H9 (cell line): ENCODE results near the gene SNN. TPM values are rescaled to one million over a fixed set of nuclear protein-coding genes. Genes with fewer than 3 reads are reported as not detected.

ENCODE experiments used
- DNase-seq: peaks from one replicate; pipeline ENCODE4 v3.0.0-alpha.2; 2017
- H2AFZ ChIP-seq: one replicate; pipeline ENCODE4 v1.6.1; 2013; ENCODE audit warnings: mild to moderate bottlenecking, low read length, control low read depth, moderate library complexity
- H2AK5ac ChIP-seq: 2 replicates; pipeline ENCODE4 v1.6.1; 2013; ENCODE audit warnings: low read length, control low read depth, mixed read lengths; ENCODE audit not compliant: insufficient read length
- H2BK120ac ChIP-seq: one replicate; pipeline ENCODE4 v1.6.1; 2013; ENCODE audit warnings: low read depth, mild to moderate bottlenecking, low read length, control low read depth, inconsistent platforms; ENCODE audit not compliant: poor library complexity, severe bottlenecking
- H2BK12ac ChIP-seq: 2 replicates; pipeline ENCODE4 v1.6.1; 2013; ENCODE audit warnings: low read length, control low read depth, mixed read lengths, low read depth; ENCODE audit not compliant: insufficient read length
- H2BK15ac ChIP-seq: 2 replicates; pipeline ENCODE4 v1.6.1; 2013; ENCODE audit warnings: low read depth, low read length, control low read depth
- H2BK20ac ChIP-seq: one replicate; pipeline ENCODE4 v1.6.1; 2013; ENCODE audit warnings: low read depth, mild to moderate bottlenecking, low read length, control low read depth, inconsistent platforms; ENCODE audit not compliant: poor library complexity, severe bottlenecking
- H2BK5ac ChIP-seq: 2 replicates; pipeline ENCODE4 v1.6.1; 2013; ENCODE audit warnings: low read length, control low read depth, mixed read lengths; ENCODE audit not compliant: insufficient read length
- H3K14ac ChIP-seq: 2 replicates; pipeline ENCODE4 v1.6.1; 2013; ENCODE audit warnings: low read length, control low read depth; ENCODE audit not compliant: insufficient read depth
- H3K18ac ChIP-seq: 2 replicates; pipeline ENCODE4 v1.6.1; 2013; ENCODE audit warnings: low read depth, mild to moderate bottlenecking, mixed read lengths, low read length, control low read depth; ENCODE audit not compliant: insufficient read length
- H3K23ac ChIP-seq: 2 replicates; pipeline ENCODE4 v1.6.1; 2013; ENCODE audit warnings: low read length, control low read depth, mixed read lengths, low read depth; ENCODE audit not compliant: insufficient read length
- H3K23me2 ChIP-seq: 2 replicates; pipeline ENCODE4 v1.6.1; 2013; ENCODE audit warnings: low read depth, mild to moderate bottlenecking, mixed read lengths, low read length, control low read depth; ENCODE audit not compliant: insufficient read length, poor library complexity, severe bottlenecking
- H3K27ac ChIP-seq: 2 replicates; pipeline ENCODE4 v1.5.1; 2013; ENCODE audit warnings: low read length, control low read depth, mixed read lengths, low read depth; ENCODE audit not compliant: insufficient read length
- H3K27me3 ChIP-seq: 2 replicates; pipeline ENCODE4 v1.6.1; 2013; ENCODE audit warnings: low read length, control low read depth, inconsistent platforms; ENCODE audit not compliant: insufficient read depth
- H3K4ac ChIP-seq: 2 replicates; pipeline ENCODE4 v1.6.1; 2013; ENCODE audit warnings: low read depth, mild to moderate bottlenecking, control low read depth, inconsistent platforms, low read length, moderate library complexity
- H3K4me1 ChIP-seq: 2 replicates; pipeline ENCODE4 v1.6.1; 2013; ENCODE audit warnings: low read length, control low read depth, inconsistent platforms; ENCODE audit not compliant: insufficient read depth
- H3K4me2 ChIP-seq: 2 replicates; pipeline ENCODE4 v1.6.1; 2013; ENCODE audit warnings: low read length, control low read depth, mixed read lengths; ENCODE audit not compliant: insufficient read length, insufficient read depth
- H3K56ac ChIP-seq: 2 replicates; pipeline ENCODE4 v1.6.1; 2013; ENCODE audit warnings: low read depth, mild to moderate bottlenecking, mixed read lengths, low read length, control low read depth; ENCODE audit not compliant: insufficient read length
- H3K79me1 ChIP-seq: 2 replicates; pipeline ENCODE4 v1.6.1; 2013; ENCODE audit warnings: low read depth, mild to moderate bottlenecking, moderate library complexity, low read length, control low read depth, inconsistent platforms; ENCODE audit not compliant: insufficient read depth, poor library complexity, severe bottlenecking
- H3K79me2 ChIP-seq: 2 replicates; pipeline ENCODE4 v1.6.1; 2013; ENCODE audit warnings: low read length, control low read depth, inconsistent platforms; ENCODE audit not compliant: insufficient read depth
- H3K9ac ChIP-seq: 2 replicates; pipeline ENCODE4 v1.6.1; 2013; ENCODE audit warnings: low read length, control low read depth, mixed read lengths; ENCODE audit not compliant: insufficient read length; ENCODE audit errors: extremely low read depth
- H3K9me3 ChIP-seq: one replicate; pipeline ENCODE4 v1.6.1; 2013; ENCODE audit warnings: low read depth, low read length, inconsistent platforms; ENCODE audit not compliant: control insufficient read depth
- H3T11ph ChIP-seq: one replicate; pipeline ENCODE4 v1.6.1; 2013; ENCODE audit warnings: mild to moderate bottlenecking, low read length, control low read depth, inconsistent platforms
- H4K20me1 ChIP-seq: one replicate; pipeline ENCODE4 v1.6.1; 2013; ENCODE audit not compliant: control insufficient read depth, insufficient read length, insufficient read depth
- H4K5ac ChIP-seq: 2 replicates; pipeline ENCODE4 v1.6.1; 2013; ENCODE audit warnings: low read depth, mild to moderate bottlenecking, mixed read lengths, low read length, control low read depth; ENCODE audit not compliant: insufficient read length
- H4K8ac ChIP-seq: replicated peaks from 2 replicates; pipeline ENCODE4 v1.6.1; 2013; ENCODE audit warnings: low read length, control low read depth, mixed read lengths, low read depth; ENCODE audit not compliant: insufficient read length
- H4K91ac ChIP-seq: 2 replicates; pipeline ENCODE4 v1.6.1; 2013; ENCODE audit warnings: low read depth, mild to moderate bottlenecking, moderate library complexity, mixed read lengths, low read length, control low read depth; ENCODE audit not compliant: insufficient read length
- H3K27ac Mint-ChIP-seq, 3 experiments: 2 replicates in 2 of 3; 3 replicates in 1 of 3; pipeline ENCODE4 v1.8.0; 2020 to 2021; ENCODE audit warnings: mixed read lengths in 3 of 3, mild to moderate bottlenecking in 1 of 3, moderate library complexity in 1 of 3
- H3K27me3 Mint-ChIP-seq: 2 replicates; pipeline ENCODE4 v1.8.0; 2021; ENCODE audit warnings: low read depth, mild to moderate bottlenecking, moderate library complexity, mixed read lengths
- H3K36me3 Mint-ChIP-seq, 3 experiments: 2 replicates in 2 of 3; 3 replicates in 1 of 3; pipeline ENCODE4 v1.8.0; 2020 to 2021; ENCODE audit warnings: low read depth in 3 of 3, mixed read lengths in 3 of 3; ENCODE audit not compliant: insufficient read depth in 1 of 3
- H3K4me1 Mint-ChIP-seq, 2 experiments: 2 replicates each; pipeline ENCODE4 v1.8.0; 2020; ENCODE audit warnings: mixed read lengths in 2 of 2
- H3K4me3 Mint-ChIP-seq, 2 experiments: 2 replicates in 1 of 2; 3 replicates in 1 of 2; pipeline ENCODE4 v1.8.0; 2020 to 2021; ENCODE audit warnings: mild to moderate bottlenecking in 2 of 2, mixed read lengths in 2 of 2, moderate library complexity in 1 of 2
- H3K9me3 Mint-ChIP-seq, 2 experiments: 2 replicates in 1 of 2; 3 replicates in 1 of 2; pipeline ENCODE4 v1.8.0; 2020; ENCODE audit warnings: mild to moderate bottlenecking in 2 of 2, mixed read lengths in 2 of 2, moderate library complexity in 1 of 2
- WGBS: extraction: QIAGEN DNeasy Blood & Tissue Kit; methylation state at CpG from one replicate; pipeline ENCODE4 v1.1.7; 2013; ENCODE audit warnings: missing lambda C conversion rate, low lambda C conversion rate, mixed read lengths; ENCODE audit not compliant: insufficient read length; ENCODE audit errors: extremely low coverage; 5-methylcytosine and 5-hydroxymethylcytosine counted together
- total RNA-seq: library from RNA; stranded (reverse); gene quantifications from 2 replicates; pipeline ENCODE4 v1.2.1, GENCODE V29; 2021
- TF ChIP-seq, protein P1 (sequence below): fragments of 200-600 bp; sonication (generic); conservative IDR thresholded peaks from 3 replicates; pipeline ENCODE4 v1.8.0; 2021; ENCODE audit warnings: antibody characterized with exemption, mild to moderate bottlenecking

SNN gene
- total RNA-seq, 1 experiment from 2014 or later: 44.2 TPM

DNA sequence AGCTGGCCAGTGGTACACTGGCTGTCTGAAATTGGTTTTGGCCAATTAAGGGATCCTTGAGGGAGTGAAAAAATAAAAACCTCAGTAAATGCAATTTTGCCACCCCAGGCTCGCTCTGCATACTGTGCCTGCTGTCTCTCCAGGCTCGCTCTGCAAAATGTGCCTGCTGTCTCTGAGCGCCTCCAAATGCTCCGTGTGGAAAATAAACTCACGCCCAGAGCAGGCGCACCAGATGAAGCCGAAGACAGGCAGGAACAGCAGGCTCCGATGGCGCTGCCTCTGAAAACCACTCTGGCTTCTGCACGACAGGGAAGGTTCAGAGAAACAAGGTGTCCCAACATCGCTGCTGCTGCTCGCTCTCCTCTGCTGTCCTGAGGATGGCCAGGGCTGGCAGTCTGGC, 29.1 kb downstream of the SNN start:
- Mint-ChIP-seq H3K9me3 (no peaks in the 10 kb centered on the region), H3K4me1 (no peaks in the 10 kb centered on the region), H3K4me3 (no peak overlapping the region), H3K36me3 (peaks cover 6 to 43% (median 16%) of the 10 kb centered on the region in 3 experiments; a peak in 5 of 7 replicates), H3K27ac (peak overlapping the region in 1 of 3 experiments; percentile 37; a peak in 1 of 7 replicates), H3K27me3 (no peaks in the 10 kb centered on the region)
- no peak overlapping the region for H2AFZ ChIP-seq
- no peaks in the 10 kb centered on the region for H3K27me3 ChIP-seq
- no peak for DNase-seq
- H4K91ac ChIP-seq: no peak overlapping the region
- H2AK5ac ChIP-seq: no peak overlapping the region
- H3K4ac ChIP-seq: no peak overlapping the region
- no peak overlapping the region for H3K23ac ChIP-seq
- no peak overlapping the region for H3K18ac ChIP-seq
- 0 out of 2 replicates have a peak, but pooled peaks cover 2% of the 10 kb centered on the region for H3K79me2 ChIP-seq
- no peak overlapping the region for H4K5ac ChIP-seq
- H3K9ac ChIP-seq: no peak overlapping the region
- H3K4me1 ChIP-seq: no peaks in the 10 kb centered on the region
- no peak overlapping the region for H3T11ph ChIP-seq
- TF ChIP-seq, protein P1, sequence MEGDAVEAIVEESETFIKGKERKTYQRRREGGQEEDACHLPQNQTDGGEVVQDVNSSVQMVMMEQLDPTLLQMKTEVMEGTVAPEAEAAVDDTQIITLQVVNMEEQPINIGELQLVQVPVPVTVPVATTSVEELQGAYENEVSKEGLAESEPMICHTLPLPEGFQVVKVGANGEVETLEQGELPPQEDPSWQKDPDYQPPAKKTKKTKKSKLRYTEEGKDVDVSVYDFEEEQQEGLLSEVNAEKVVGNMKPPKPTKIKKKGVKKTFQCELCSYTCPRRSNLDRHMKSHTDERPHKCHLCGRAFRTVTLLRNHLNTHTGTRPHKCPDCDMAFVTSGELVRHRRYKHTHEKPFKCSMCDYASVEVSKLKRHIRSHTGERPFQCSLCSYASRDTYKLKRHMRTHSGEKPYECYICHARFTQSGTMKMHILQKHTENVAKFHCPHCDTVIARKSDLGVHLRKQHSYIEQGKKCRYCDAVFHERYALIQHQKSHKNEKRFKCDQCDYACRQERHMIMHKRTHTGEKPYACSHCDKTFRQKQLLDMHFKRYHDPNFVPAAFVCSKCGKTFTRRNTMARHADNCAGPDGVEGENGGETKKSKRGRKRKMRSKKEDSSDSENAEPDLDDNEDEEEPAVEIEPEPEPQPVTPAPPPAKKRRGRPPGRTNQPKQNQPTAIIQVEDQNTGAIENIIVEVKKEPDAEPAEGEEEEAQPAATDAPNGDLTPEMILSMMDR: no peak
- no peak overlapping the region for H3K27ac ChIP-seq
- no peak overlapping the region for H2BK12ac ChIP-seq
- no peak overlapping the region for H2BK20ac ChIP-seq
- no peak overlapping the region for H3K14ac ChIP-seq
- H2BK15ac ChIP-seq: no peak overlapping the region
- H3K79me1 ChIP-seq: no peaks in the 10 kb centered on the region
- H2BK120ac ChIP-seq: no peak overlapping the region
- H3K23me2 ChIP-seq: no peaks in the 10 kb centered on the region
- H3K56ac ChIP-seq: no peak overlapping the region
- H3K4me2 ChIP-seq: no peak overlapping the region
- no peaks in the 10 kb centered on the region for H3K9me3 ChIP-seq
- no peak overlapping the region for H2BK5ac ChIP-seq
- H4K20me1 ChIP-seq: no peaks in the 10 kb centered on the region
- H4K8ac ChIP-seq: no peak overlapping the region
- no CpG with 5 or more reads among the region's 12 CpGs for WGBS
